HEK293 (cell line): Measurements from ENCODE around the gene R3HDM1.
A peak's percentile ranks its signal among the peaks of the same experiment; 100 is the strongest.

Experiments
- CTCF ChIA-PET: fragments of 350-600 bp; formaldehyde crosslinking; extraction: SDS; loops from one replicate; lab custom pipeline; 2021; ENCODE audit warnings: antibody characterized with exemption; lab: Yijun Ruan, JAX
- POLR2A ChIA-PET: fragments of 300-600 bp; formaldehyde crosslinking; extraction: SDS; loops from one replicate; lab custom pipeline; 2020; ENCODE audit warnings: antibody characterized with exemption, inconsistent platforms; lab: Yijun Ruan, JAX
- H3K27ac ChIP-seq: fragments of 200-500 bp; sonication (Bioruptor generic); 2 replicates; pipeline ENCODE4 v1.5.1; 2014; ENCODE audit warnings: low read depth, low read length, control low read depth, inconsistent platforms; ENCODE audit errors: extremely low read depth
- H3K36me3 ChIP-seq, 2 experiments: fragments of 200-500 bp in 1 of 2; sonication (Bioruptor generic) in 1 of 2; 1 replicate in 1 of 2; 2 replicates in 1 of 2; pipeline ENCODE4 v1.5.1; 2014 to 2017; ENCODE audit warnings: inconsistent platforms in 2 of 2, low read length in 2 of 2; ENCODE audit not compliant: control insufficient read depth in 2 of 2, insufficient read depth in 1 of 2
- H3K4me1 ChIP-seq: fragments of 200-500 bp; sonication (Bioruptor generic); 2 replicates; pipeline ENCODE4 v1.5.1; 2014; ENCODE audit warnings: mild to moderate bottlenecking, low read length, inconsistent platforms; ENCODE audit not compliant: control insufficient read depth, insufficient read depth
- H3K4me3 ChIP-seq: 2 replicates; pipeline ENCODE4 v1.5.1; 2011; ENCODE audit warnings: low read depth, mild to moderate bottlenecking, control low read depth, low read length, moderate library complexity
- H3K9me3 ChIP-seq: fragments of 200-500 bp; sonication (Bioruptor generic); 2 replicates; pipeline ENCODE4 v1.5.1; 2014; ENCODE audit warnings: low read depth, low read length, inconsistent platforms; ENCODE audit not compliant: control insufficient read depth, insufficient read depth
- HOXD13 ChIP-seq: sonication (generic); formaldehyde crosslinking; IDR thresholded peaks from 2 replicates; pipeline ENCODE4 v1.8.0; 2022; ENCODE audit warnings: missing genetic modification reagents, borderline replicate concordance
- KLF7 ChIP-seq: fragments of 450-650 bp; formaldehyde crosslinking; IDR thresholded peaks from 2 replicates; pipeline ENCODE4 v1.5.1; 2016; ENCODE audit warnings: missing biosample characterization, missing genetic modification characterization, borderline replicate concordance
- KLF8 ChIP-seq: fragments of 450-650 bp; formaldehyde crosslinking; IDR thresholded peaks from 2 replicates; pipeline ENCODE4 v1.5.1; 2016; ENCODE audit warnings: missing biosample characterization, missing genetic modification characterization
- KLF9 ChIP-seq: fragments of 450-650 bp; formaldehyde crosslinking; IDR thresholded peaks from 2 replicates; pipeline ENCODE4 v1.5.1; 2016; ENCODE audit warnings: missing biosample characterization, missing genetic modification characterization, low read depth
- OSR2 ChIP-seq: fragments of 450-650 bp; formaldehyde crosslinking; IDR thresholded peaks from 2 replicates; pipeline ENCODE4 v1.5.1; 2016; ENCODE audit warnings: missing biosample characterization, missing genetic modification characterization
- ZBTB20 ChIP-seq: fragments of 450-650 bp; formaldehyde crosslinking; IDR thresholded peaks from 2 replicates; pipeline ENCODE4 v1.5.1; 2016; ENCODE audit warnings: missing biosample characterization, missing genetic modification characterization
- ZBTB48 ChIP-seq: fragments of 450-650 bp; formaldehyde crosslinking; IDR thresholded peaks from 2 replicates; pipeline ENCODE4 v1.5.1; 2016; ENCODE audit warnings: missing biosample characterization, missing genetic modification characterization
- ZEB2 ChIP-seq: fragments of 450-650 bp; formaldehyde crosslinking; IDR thresholded peaks from 2 replicates; pipeline ENCODE4 v1.5.1; 2016; ENCODE audit warnings: missing biosample characterization, missing genetic modification characterization
- ZNF10 ChIP-seq: fragments of 450-650 bp; formaldehyde crosslinking; IDR thresholded peaks from 2 replicates; pipeline ENCODE4 v1.5.1; 2017; ENCODE audit warnings: missing biosample characterization, missing genetic modification characterization
- ZNF354C ChIP-seq: fragments of 450-650 bp; formaldehyde crosslinking; IDR thresholded peaks from 2 replicates; pipeline ENCODE4 v1.5.1; 2016; ENCODE audit warnings: missing biosample characterization, missing genetic modification characterization, low read depth, borderline replicate concordance
- ZNF423 ChIP-seq: fragments of 450-650 bp; formaldehyde crosslinking; IDR thresholded peaks from 2 replicates; pipeline ENCODE4 v1.5.1; 2016; ENCODE audit warnings: missing biosample characterization, missing genetic modification characterization
- ZNF600 ChIP-seq: fragments of 450-650 bp; formaldehyde crosslinking; IDR thresholded peaks from 2 replicates; pipeline ENCODE4 v1.5.1; 2016; ENCODE audit warnings: missing biosample characterization, missing genetic modification characterization
- ZNF610 ChIP-seq: fragments of 450-650 bp; formaldehyde crosslinking; IDR thresholded peaks from 2 replicates; pipeline ENCODE4 v1.5.1; 2016; ENCODE audit warnings: missing biosample characterization, missing genetic modification characterization, borderline replicate concordance
- ZNF623 ChIP-seq: fragments of 450-650 bp; formaldehyde crosslinking; IDR thresholded peaks from 2 replicates; pipeline ENCODE4 v1.5.1; 2016; ENCODE audit warnings: missing biosample characterization, missing genetic modification characterization
- ZNF624 ChIP-seq: fragments of 450-650 bp; formaldehyde crosslinking; IDR thresholded peaks from 2 replicates; pipeline ENCODE4 v1.5.1; 2017; ENCODE audit warnings: missing biosample characterization, missing genetic modification characterization
- ZNF707 ChIP-seq: fragments of 450-650 bp; formaldehyde crosslinking; IDR thresholded peaks from 2 replicates; pipeline ENCODE4 v1.5.1; 2016; ENCODE audit warnings: missing biosample characterization, missing genetic modification characterization
- ZNF76 ChIP-seq: fragments of 450-650 bp; formaldehyde crosslinking; IDR thresholded peaks from 2 replicates; pipeline ENCODE4; 2016; ENCODE audit warnings: low read depth, missing biosample characterization, missing genetic modification characterization, borderline replicate concordance
- ZNF792 ChIP-seq: fragments of 450-650 bp; formaldehyde crosslinking; IDR thresholded peaks from 2 replicates; pipeline ENCODE4 v1.5.1; 2016; ENCODE audit warnings: missing biosample characterization, missing genetic modification characterization
- TF ChIP-seq, protein P1 (sequence below): fragments of 450-650 bp; formaldehyde crosslinking; optimal IDR thresholded peaks from 2 replicates; pipeline ENCODE3; 2016; ENCODE audit warnings: missing biosample characterization, mild to moderate bottlenecking, missing genetic modification characterization
- TF ChIP-seq, protein P2 (sequence below): fragments of 450-650 bp; formaldehyde crosslinking; IDR thresholded peaks from 2 replicates; pipeline ENCODE4 v1.5.1; 2016; ENCODE audit warnings: missing biosample characterization, missing genetic modification characterization
- TF ChIP-seq, protein P3 (sequence below): fragments of 450-650 bp; formaldehyde crosslinking; IDR thresholded peaks from 2 replicates; pipeline ENCODE4 v1.5.1; 2017; ENCODE audit warnings: missing biosample characterization, missing genetic modification characterization
- TF ChIP-seq, protein P4 (sequence below): fragments of 450-650 bp; formaldehyde crosslinking; IDR thresholded peaks from 2 replicates; pipeline ENCODE4 v1.5.1; 2016; ENCODE audit warnings: missing biosample characterization, missing genetic modification characterization
- TF ChIP-seq, protein P5 (sequence below): fragments of 450-650 bp; formaldehyde crosslinking; IDR thresholded peaks from 2 replicates; pipeline ENCODE4 v1.5.1; 2017; ENCODE audit warnings: missing biosample characterization, mild to moderate bottlenecking, missing genetic modification characterization, moderate library complexity

The R3HDM1 gene

DNA sequence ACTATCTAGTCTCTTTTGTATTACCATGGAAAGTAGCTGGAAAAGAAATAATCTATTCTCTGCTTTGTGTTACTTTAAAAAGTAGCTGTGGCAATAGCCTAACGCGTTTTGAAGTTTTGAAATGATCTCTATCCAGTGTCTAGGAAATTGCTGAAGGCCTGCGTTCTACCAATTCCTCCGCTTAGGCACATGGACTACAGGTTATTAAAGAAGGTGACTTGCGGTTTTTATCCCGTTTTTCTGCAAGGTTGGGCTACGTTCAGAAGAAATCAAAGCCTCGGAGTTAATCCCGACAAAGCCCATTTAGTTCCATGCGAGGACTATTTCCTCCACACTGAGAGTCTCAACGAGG lies 209.7 kb downstream of the R3HDM1 start (continued):
- TF ChIP-seq, protein P1, sequence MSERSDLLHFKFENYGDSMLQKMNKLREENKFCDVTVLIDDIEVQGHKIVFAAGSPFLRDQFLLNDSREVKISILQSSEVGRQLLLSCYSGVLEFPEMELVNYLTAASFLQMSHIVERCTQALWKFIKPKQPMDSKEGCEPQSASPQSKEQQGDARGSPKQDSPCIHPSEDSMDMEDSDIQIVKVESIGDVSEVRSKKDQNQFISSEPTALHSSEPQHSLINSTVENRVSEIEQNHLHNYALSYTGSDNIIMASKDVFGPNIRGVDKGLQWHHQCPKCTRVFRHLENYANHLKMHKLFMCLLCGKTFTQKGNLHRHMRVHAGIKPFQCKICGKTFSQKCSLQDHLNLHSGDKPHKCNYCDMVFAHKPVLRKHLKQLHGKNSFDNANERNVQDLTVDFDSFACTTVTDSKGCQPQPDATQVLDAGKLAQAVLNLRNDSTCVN, result no peak
- TF ChIP-seq ZBTB48 (tag by site-specific recombination) (no peak), ZNF707 (tag by site-specific recombination) (no peak), KLF7 (no peak), KLF8 (tag by site-specific recombination) (no peak), ZNF600 (tag by site-specific recombination) (no peak), ZNF76 (tag by site-specific recombination) (no peak), HOXD13 (CRISPR knock-in tag) (no peak)
- TF ChIP-seq, protein P2, sequence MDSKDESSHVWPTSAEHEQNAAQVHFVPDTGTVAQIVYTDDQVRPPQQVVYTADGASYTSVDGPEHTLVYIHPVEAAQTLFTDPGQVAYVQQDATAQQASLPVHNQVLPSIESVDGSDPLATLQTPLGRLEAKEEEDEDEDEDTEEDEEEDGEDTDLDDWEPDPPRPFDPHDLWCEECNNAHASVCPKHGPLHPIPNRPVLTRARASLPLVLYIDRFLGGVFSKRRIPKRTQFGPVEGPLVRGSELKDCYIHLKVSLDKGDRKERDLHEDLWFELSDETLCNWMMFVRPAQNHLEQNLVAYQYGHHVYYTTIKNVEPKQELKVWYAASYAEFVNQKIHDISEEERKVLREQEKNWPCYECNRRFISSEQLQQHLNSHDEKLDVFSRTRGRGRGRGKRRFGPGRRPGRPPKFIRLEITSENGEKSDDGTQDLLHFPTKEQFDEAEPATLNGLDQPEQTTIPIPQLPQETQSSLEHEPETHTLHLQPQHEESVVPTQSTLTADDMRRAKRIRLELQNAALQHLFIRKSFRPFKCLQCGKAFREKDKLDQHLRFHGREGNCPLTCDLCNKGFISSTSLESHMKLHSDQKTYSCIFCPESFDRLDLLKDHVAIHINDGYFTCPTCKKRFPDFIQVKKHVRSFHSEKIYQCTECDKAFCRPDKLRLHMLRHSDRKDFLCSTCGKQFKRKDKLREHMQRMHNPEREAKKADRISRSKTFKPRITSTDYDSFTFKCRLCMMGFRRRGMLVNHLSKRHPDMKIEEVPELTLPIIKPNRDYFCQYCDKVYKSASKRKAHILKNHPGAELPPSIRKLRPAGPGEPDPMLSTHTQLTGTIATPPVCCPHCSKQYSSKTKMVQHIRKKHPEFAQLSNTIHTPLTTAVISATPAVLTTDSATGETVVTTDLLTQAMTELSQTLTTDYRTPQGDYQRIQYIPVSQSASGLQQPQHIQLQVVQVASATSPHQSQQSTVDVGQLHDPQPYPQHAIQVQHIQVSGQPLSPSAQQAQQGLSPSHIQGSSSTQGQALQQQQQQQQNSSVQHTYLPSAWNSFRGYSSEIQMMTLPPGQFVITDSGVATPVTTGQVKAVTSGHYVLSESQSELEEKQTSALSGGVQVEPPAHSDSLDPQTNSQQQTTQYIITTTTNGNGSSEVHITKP (tag by site-specific recombination), result no peak

DNA sequence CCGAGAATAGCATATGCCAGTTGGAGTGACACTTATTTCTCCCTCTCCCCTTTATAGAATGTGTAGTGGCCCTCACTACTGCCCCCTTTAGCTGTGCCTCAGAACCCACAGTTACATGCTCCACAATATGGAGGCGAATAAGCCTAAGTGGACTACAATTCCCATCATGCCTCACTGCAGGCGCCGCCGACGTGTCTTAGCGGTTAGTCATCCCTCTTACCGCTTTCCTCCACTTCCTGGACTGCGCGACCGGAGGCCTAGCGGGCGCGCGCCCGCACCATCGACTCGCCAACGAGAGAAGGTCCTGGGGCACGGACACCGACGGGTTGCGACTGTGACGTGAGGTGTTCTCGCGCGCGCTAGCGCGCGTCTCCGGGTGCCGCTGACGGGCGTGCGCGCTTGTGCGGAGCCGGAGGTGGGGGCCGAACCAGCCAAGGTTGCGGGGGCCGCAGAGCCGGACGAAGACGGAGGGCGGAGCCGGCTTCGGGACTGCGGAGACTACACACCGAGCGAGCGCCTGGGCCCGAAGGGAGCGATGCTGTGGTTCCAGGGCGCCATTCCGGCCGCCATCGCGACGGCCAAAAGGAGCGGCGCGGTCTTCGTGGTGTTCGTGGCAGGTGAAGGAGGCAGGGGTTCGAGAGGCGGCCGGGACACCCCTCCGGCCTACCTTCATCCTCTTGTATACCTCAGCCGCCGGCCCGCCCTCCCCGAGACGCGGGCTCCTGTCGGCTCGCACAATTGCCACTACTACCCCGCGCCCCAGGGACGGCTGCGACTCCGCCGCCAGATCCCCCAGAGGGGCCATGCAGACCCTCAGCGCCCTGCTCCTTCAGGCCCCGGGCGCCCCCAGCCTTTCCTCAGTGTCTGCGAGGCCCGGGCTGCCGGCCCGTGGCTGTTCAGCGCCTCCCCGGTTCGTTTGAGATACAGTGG lies 210.4 kb downstream of the R3HDM1 start, which contains the start of gene UBXN4:
Gene UBXN4 (plus strand): TSS at position 461 of the 930 bp plus-strand sequence. CDS start 75 bp downstream, at position 536.
- no peaks in the 10 kb centered on the region for H3K9me3 ChIP-seq
- peaks cover 5 to 18% of the 10 kb centered on the region in 2 experiments; a peak in 2 of 3 replicates for H3K36me3 ChIP-seq
- CTCF ChIA-PET, result interaction anchor here (0.8 to 0.9 kb wide), 2 partner anchors 41 to 45 kb away, joined by 3 read pairs; no protein-coding TSS in a partner anchor
- H3K4me1 ChIP-seq, result peaks cover 8% of the 10 kb centered on the region; the same call in 1 of the 2 replicates
- peak within 1 kb of the TSS; percentile 67 for H3K4me3 ChIP-seq
- H3K27ac ChIP-seq, result peak within 1 kb of the TSS; percentile 83
- POLR2A ChIA-PET, result interaction anchor here (0.7 kb wide), 1 partner anchor 699 kb away, joined by 6 read pairs; no protein-coding TSS in a partner anchor
- TF ChIP-seq ZNF76 (tag by site-specific recombination) (peak; percentile 94), ZNF423 (no peak), ZNF610 (tag by site-specific recombination) (peak; percentile 48; the same call in 1 of the 2 replicates), OSR2 (tag by site-specific recombination) (no peak), ZNF792 (tag by site-specific recombination) (no peak), ZNF624 (tag by site-specific recombination) (no peak), ZEB2 (peak; percentile 82; the same call in 1 of the 2 replicates), ZNF354C (tag by site-specific recombination) (no peak), ZNF10 (peak; percentile 56; the same call in 1 of the 2 replicates), KLF9 (tag by site-specific recombination) (0 out of 2 replicates have a peak, but pooled peaks have one; percentile 27), ZBTB20 (tag by site-specific recombination) (peak; percentile 61; the same call in 1 of the 2 replicates), ZNF623 (tag by site-specific recombination) (peak; percentile 68)
- TF ChIP-seq, protein P2 (tag by site-specific recombination), result peak; percentile 81
- TF ChIP-seq, protein P3, sequence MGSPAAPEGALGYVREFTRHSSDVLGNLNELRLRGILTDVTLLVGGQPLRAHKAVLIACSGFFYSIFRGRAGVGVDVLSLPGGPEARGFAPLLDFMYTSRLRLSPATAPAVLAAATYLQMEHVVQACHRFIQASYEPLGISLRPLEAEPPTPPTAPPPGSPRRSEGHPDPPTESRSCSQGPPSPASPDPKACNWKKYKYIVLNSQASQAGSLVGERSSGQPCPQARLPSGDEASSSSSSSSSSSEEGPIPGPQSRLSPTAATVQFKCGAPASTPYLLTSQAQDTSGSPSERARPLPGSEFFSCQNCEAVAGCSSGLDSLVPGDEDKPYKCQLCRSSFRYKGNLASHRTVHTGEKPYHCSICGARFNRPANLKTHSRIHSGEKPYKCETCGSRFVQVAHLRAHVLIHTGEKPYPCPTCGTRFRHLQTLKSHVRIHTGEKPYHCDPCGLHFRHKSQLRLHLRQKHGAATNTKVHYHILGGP, result no peak
- TF ChIP-seq, protein P4, sequence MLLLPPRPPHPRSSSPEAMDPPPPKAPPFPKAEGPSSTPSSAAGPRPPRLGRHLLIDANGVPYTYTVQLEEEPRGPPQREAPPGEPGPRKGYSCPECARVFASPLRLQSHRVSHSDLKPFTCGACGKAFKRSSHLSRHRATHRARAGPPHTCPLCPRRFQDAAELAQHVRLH (tag by site-specific recombination), result peak; percentile 86
- TF ChIP-seq, protein P5, sequence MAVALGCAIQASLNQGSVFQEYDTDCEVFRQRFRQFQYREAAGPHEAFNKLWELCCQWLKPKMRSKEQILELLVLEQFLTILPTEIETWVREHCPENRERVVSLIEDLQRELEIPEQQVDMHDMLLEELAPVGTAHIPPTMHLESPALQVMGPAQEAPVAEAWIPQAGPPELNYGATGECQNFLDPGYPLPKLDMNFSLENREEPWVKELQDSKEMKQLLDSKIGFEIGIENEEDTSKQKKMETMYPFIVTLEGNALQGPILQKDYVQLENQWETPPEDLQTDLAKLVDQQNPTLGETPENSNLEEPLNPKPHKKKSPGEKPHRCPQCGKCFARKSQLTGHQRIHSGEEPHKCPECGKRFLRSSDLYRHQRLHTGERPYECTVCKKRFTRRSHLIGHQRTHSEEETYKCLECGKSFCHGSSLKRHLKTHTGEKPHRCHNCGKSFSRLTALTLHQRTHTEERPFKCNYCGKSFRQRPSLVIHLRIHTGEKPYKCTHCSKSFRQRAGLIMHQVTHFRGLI (tag by site-specific recombination), result peak; percentile 16; the same call in 1 of the 2 replicates
